ENCODE data around the gene SEMG1. TPM values are rescaled to one million over a fixed set of nuclear protein-coding genes. Genes with fewer than 3 reads are reported as not detected.
A peak's percentile ranks its signal among the peaks of the same experiment; 100 is the strongest.

Gene SEMG1
- total and polyA plus RNA-seq, 2 of the 8 experiments (the other 6 are each of a cell fraction or from before 2014, with no cell fraction given): 3.0 to 5.8 TPM

- H3K56ac ChIP-seq (replicated peaks; ENCODE audit: insufficient read length, low read depth, low read length): no peak overlapping the region
- WGBS, 2 experiments (ENCODE audit: extremely low coverage in 1 of 2, insufficient coverage in 1 of 2, insufficient read length in 1 of 2, insufficient replicate concordance in 2 of 2, low coverage in 1 of 2, low lambda C conversion rate in 2 of 2, missing lambda C conversion rate in 1 of 2): 82% methylated on average over 3 of the region's 3 CpGs; no CpG with 5 or more reads in 1 of the 2 experiments
- H2BK5ac ChIP-seq (ENCODE audit: low read depth, low read length): no peak overlapping the region
- no peak overlapping the region for H3K18ac ChIP-seq (ENCODE audit: extremely low read depth, low read length)
- H2BK12ac ChIP-seq (ENCODE audit: low read depth, low read length): no peak overlapping the region
- H2AFZ ChIP-seq (ENCODE audit: low read length): no peak overlapping the region
- CTCF ChIA-PET (ENCODE audit: partially characterized antibody): interaction anchor here (1.6 to 2.9 kb wide), 2 partner anchors 32 to 36 kb away, joined by 5 to 14 read pairs; no protein-coding TSS in a partner anchor
- TF ChIP-seq POLR2A (IDR thresholded peaks at IDR 0.05; ENCODE audit: control extremely low read depth in 1 of 2, low read depth in 2 of 2, low read length in 2 of 2) (no peak), CBX5 (IDR thresholded peaks at IDR 0.05; ENCODE audit: low read depth, low read length) (no peak), ASH2L (IDR thresholded peaks at IDR 0.05; ENCODE audit: low read length) (no peak), TCF12 (IDR thresholded peaks at IDR 0.05; ENCODE audit: low read depth, low read length) (no peak), CBX8 (IDR thresholded peaks at IDR 0.05; ENCODE audit: borderline replicate concordance, low read depth, low read length) (no peak), EP300 (IDR thresholded peaks at IDR 0.05; ENCODE audit: borderline replicate concordance in 1 of 2, low read depth in 2 of 2, low read length in 2 of 2) (no peak)
- H3K27ac ChIP-seq (ENCODE audit: low read depth, low read length): no peak overlapping the region
- H3K14ac ChIP-seq (ENCODE audit: insufficient read length): no peak overlapping the region
- no peak overlapping the region for H2AK5ac ChIP-seq (ENCODE audit: low read depth, low read length)
- H4K8ac ChIP-seq (ENCODE audit: extremely low read depth, insufficient read depth, low read length): no peak overlapping the region
- no peak overlapping the region for H3K9ac ChIP-seq (replicated peaks in 1 of 4; ENCODE audit: extremely low read depth in 1 of 4, low read depth in 3 of 4, low read length in 3 of 4)
- peaks cover 0 to 6% (median 3%) of the 10 kb centered on the region in 4 experiments; a peak in 5 of 7 replicates for H3K4me1 ChIP-seq (replicated peaks in 1 of 4; ENCODE audit: control insufficient read depth in 3 of 4, insufficient read depth in 4 of 4, low read length in 3 of 4)
- H3K23me2 ChIP-seq (ENCODE audit: low read depth, low read length): no peaks in the 10 kb centered on the region
- FAIRE-seq: no peak
- H4K20me1 ChIP-seq (replicated peaks in 1 of 2; ENCODE audit: control insufficient read depth in 1 of 2, insufficient read depth in 2 of 2, low read length in 2 of 2): no peaks in the 10 kb centered on the region
- H3K79me2 ChIP-seq (ENCODE audit: control insufficient read depth in 1 of 2, insufficient read depth in 2 of 2, low read length in 2 of 2): no peaks in the 10 kb centered on the region
- no peaks in the 10 kb centered on the region for H3K36me3 ChIP-seq (ENCODE audit: control insufficient read depth in 2 of 4, insufficient read depth in 4 of 4, low read length in 3 of 4)
- no peaks in the 10 kb centered on the region for H3K79me1 ChIP-seq (ENCODE audit: low read depth, low read length)
- no peak overlapping the region for H2BK120ac ChIP-seq (replicated peaks; ENCODE audit: low read depth, low read length)
- no peaks in the 10 kb centered on the region; a peak in 1 of 7 replicates for H3K27me3 ChIP-seq (replicated peaks in 1 of 4; ENCODE audit: control insufficient read depth in 3 of 4, extremely low read depth in 1 of 4, insufficient read depth in 3 of 4, low read length in 3 of 4)
- POLR2A ChIA-PET (ENCODE audit: partially characterized antibody): no interaction called here
- no peak for DNase-seq (ENCODE audit: low read depth in 1 of 2, low spot score in 2 of 2)
- no peak overlapping the region for H4K5ac ChIP-seq (ENCODE audit: insufficient read length, low read depth, low read length)
- H3K4me3 ChIP-seq (ENCODE audit: extremely low read depth in 1 of 4, insufficient read depth in 2 of 4, low read depth in 3 of 4, low read length in 4 of 4): no peak overlapping the region
- no peak overlapping the region for H3K23ac ChIP-seq (ENCODE audit: insufficient read length)
- no peak overlapping the region for H3K4ac ChIP-seq (replicated peaks; ENCODE audit: insufficient read length, low read depth, low read length)
- H2BK15ac ChIP-seq (ENCODE audit: low read length): no peak overlapping the region
- no peaks in the 10 kb centered on the region for H3K9me3 ChIP-seq (ENCODE audit: insufficient read depth in 2 of 2, low read depth in 1 of 2, low read length in 1 of 2)
- H4K91ac ChIP-seq (replicated peaks; ENCODE audit: insufficient read length, low read length): no peak overlapping the region
- peak overlapping the region in 1 of 2 experiments; percentile 39; a peak in 1 of 4 replicates for H3K4me2 ChIP-seq (ENCODE audit: insufficient read depth in 1 of 2, low read depth in 2 of 2, low read length in 2 of 2)
- no peak overlapping the region for H2BK20ac ChIP-seq (ENCODE audit: low read length)
Measured at GRCh38 chr20:45258259-45258658, 51.4 kb downstream of the SEMG1 start.

All from H1 (cell line).